Measurements from ENCODE around the gene ELAPOR1.

DNA sequence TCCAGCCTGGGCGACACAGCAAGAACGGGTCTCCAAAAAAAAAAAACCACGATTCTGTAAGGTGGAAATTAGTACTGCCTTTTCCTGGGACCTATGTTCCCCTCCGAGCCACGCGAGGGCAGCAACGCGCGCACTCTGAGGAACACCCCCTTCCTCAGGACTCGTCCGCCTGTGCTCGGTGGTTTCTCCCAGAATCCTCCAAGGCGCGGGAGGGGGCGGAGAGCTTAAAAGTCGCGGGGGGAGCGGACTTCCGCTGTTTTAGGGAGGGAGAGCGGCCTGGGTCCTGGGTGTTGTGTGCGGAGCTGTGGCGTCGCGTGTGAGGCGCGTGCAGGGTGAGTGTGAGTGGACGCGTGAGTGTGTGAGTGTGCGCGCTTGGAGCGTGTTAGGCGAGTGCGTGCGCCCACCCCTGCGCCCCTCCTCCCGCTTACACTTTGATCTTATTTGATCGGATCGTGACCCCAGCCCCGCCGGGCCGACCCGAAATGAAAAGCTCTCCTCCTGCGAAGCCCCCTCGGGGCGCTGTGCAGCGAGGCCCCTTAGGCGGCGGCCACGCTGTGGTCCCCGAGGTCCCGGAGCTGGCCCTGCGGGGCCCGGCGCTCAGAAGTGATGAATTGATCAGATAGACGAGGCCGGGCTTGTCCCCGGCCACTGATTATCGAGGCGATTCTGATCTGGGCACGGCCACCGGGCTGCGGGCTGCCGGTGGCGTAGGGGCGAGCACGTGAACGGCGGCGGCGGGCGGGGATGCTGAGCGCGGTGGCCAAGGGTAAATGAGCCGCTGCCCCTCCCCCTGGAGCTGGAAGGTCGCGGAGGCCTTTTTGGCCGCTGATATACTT lies 13.8 kb upstream of the ELAPOR1 start:
- TF ChIP-seq, protein P1, sequence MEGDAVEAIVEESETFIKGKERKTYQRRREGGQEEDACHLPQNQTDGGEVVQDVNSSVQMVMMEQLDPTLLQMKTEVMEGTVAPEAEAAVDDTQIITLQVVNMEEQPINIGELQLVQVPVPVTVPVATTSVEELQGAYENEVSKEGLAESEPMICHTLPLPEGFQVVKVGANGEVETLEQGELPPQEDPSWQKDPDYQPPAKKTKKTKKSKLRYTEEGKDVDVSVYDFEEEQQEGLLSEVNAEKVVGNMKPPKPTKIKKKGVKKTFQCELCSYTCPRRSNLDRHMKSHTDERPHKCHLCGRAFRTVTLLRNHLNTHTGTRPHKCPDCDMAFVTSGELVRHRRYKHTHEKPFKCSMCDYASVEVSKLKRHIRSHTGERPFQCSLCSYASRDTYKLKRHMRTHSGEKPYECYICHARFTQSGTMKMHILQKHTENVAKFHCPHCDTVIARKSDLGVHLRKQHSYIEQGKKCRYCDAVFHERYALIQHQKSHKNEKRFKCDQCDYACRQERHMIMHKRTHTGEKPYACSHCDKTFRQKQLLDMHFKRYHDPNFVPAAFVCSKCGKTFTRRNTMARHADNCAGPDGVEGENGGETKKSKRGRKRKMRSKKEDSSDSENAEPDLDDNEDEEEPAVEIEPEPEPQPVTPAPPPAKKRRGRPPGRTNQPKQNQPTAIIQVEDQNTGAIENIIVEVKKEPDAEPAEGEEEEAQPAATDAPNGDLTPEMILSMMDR (IDR thresholded peaks at IDR 0.05): peak; percentile 74 to 91 (median 84)
- TF ChIP-seq POLR2A (IDR thresholded peaks at IDR 0.05): peak in 3 of 4 donors; percentile 96 to 98 (median 97)

Measured in esophagus squamous epithelium (tissue), 4 donors.